Stimulated activated CD4-positive, alpha-beta T cell treated with anti-CD3 and anti-CD28 coated beads, Interleukin-2, amount 100 ng/mL, for 24 hours (primary cell): Measurements from ENCODE around the gene CD81.

Source experiments
- DNase-seq, 2 donors: peaks; one replicate each; pipeline ENCODE4 v3.0.0-alpha.2; 2020

The CD81 gene

GRCh38 chr11:2442589-2442988 lies 65.5 kb downstream of the CD81 start:
- DNase-seq, result no peak

DNA sequence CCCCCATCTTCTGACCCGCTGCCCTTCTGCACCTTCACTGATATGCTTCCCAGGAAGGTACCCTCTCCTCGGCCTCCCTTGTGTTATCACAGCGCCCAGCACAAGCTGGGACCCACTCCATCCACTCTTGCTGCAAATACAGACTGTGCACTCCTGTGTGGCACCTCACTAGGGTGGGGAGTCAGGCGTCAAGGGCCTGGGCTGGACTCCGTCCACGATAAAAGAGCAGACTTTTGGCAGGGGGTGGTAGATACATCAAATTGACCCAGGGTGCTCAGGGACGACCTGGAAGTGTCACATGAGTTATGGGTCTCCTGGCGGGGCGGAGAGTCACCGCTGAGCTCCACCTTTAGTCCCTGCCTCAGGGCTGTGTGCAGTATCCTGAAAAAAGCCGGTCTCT lies 66.3 kb downstream of the CD81 start:
- DNase-seq, result no peak

- peak; percentile 82 to 83 for DNase-seq
Measured at GRCh38 chr11:2443881-2444820, 67.0 kb downstream of the CD81 start, which contains the start of gene TRPM5. Gene TRPM5 (minus strand): TSS chr11:2444514. CDS start chr11:2423036, 21,478 bp downstream.

GRCh38 chr11:2444821-2445745 lies 68.0 kb downstream of the CD81 start, which contains the start of gene KCNQ1:
Gene KCNQ1 (plus strand): TSS chr11:2445008. CDS start chr11:2445099, 91 bp downstream.
- peak; percentile 49 to 73 for DNase-seq

DNA sequence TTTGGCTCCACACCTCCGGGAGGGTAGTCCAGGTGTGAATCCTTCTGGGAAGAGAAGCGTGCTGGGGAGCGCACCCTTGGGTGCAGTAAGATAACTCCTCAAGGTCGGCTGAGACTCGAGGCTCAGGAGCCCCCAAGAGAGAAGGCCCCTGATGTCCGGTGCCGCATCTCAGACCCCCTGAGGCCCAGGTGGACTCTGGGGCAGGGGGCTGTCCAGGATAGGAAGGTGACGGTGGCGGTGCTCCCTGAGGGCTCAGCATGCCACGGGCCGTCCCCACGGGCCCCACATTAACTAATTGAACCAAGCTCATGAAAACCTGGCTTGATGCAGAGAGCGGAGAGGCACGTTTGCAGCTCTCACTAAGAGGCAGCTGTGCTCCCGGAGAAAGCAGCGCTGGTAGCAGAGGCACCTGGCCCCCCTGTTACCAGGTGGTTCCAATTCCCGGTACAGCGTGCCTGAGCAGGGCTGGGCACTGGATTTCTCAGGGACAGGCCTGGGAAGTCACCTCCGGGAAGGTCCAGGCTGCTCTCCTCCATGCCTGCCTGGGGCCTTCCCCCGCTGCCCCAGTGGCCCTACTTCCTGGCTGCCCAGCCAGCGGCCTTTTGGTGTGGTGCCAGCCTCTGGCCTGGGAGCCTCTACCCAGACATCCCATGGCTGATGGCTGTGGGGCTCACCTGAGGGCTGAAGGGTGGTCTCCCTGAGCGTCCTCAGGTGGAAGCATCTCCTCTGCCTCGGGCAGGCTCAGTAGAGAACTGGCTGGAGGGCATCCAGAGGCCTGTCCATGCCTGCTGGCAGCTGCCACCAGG lies 68.8 kb downstream of the CD81 start:
- no peak for DNase-seq

GRCh38 chr11:2446590-2447252 lies 69.6 kb downstream of the CD81 start:
- DNase-seq, result peak in 1 of 2 donors; percentile 39
